ENCODE data around the gene MCC. TPM values are rescaled to one million over a fixed set of nuclear protein-coding genes. Genes with fewer than 3 reads are reported as not detected.

MCC gene
- total and polyA plus RNA-seq, 2 experiments from 2014 or later: 3.4 to 8.8 TPM

GRCh38 chr5:113071401-113071800, 416.9 kb downstream of the MCC start:
- Histone ChIP-seq H3K9ac (no peak overlapping the region), H3K4me3 (no peak overlapping the region), H3K4me1 (ENCODE audit: insufficient read depth) (no peaks in the 10 kb centered on the region), H3K9me3 (ENCODE audit: low read depth) (no peaks in the 10 kb centered on the region), H3K9me2 (ENCODE audit: insufficient read depth) (no peaks in the 10 kb centered on the region), H2AFZ (no peak overlapping the region), H3K36me3 (ENCODE audit: low read depth) (no peaks in the 10 kb centered on the region), H4K20me1 (ENCODE audit: insufficient read depth) (no peaks in the 10 kb centered on the region), H3K79me2 (ENCODE audit: insufficient read depth) (no peaks in the 10 kb centered on the region), H3K4me2 (ENCODE audit: unreplicated experiment) (no peak overlapping the region), H3F3A (ENCODE audit: insufficient read depth) (no peaks in the 10 kb centered on the region), H3K27me3 (replicated peaks; ENCODE audit: insufficient read depth) (no peaks in the 10 kb centered on the region), H3K27ac (no peak overlapping the region)
- WGBS, 2 experiments (ENCODE audit: low coverage in 1 of 2, low lambda C conversion rate in 2 of 2, missing lambda C conversion rate in 2 of 2): 83 to 92% methylated on average over 3 of the region's 3 CpGs
- in situ Hi-C loops (cut with MboI): no loop called here
- TF ChIP-seq EZH2 (IDR thresholded peaks at IDR 0.05; ENCODE audit: insufficient read depth, poor library complexity, severe bottlenecking) (no peak), EZH2phosphoT487 (IDR thresholded peaks at IDR 0.05; ENCODE audit: insufficient read depth, low read depth) (no peak)
- DNase-seq: no peak

- Histone ChIP-seq H3K4me2 (ENCODE audit: unreplicated experiment) (no peak overlapping the region), H2AFZ (no peak overlapping the region), H3K9ac (no peak overlapping the region), H4K20me1 (ENCODE audit: insufficient read depth) (no peaks in the 10 kb centered on the region), H3K27me3 (replicated peaks; ENCODE audit: insufficient read depth) (no peaks in the 10 kb centered on the region), H3K36me3 (ENCODE audit: low read depth) (no peaks in the 10 kb centered on the region), H3K79me2 (ENCODE audit: insufficient read depth) (no peaks in the 10 kb centered on the region), H3K4me3 (no peak overlapping the region), H3K9me2 (ENCODE audit: insufficient read depth) (no peaks in the 10 kb centered on the region), H3K9me3 (ENCODE audit: low read depth) (no peaks in the 10 kb centered on the region), H3K4me1 (ENCODE audit: insufficient read depth) (no peaks in the 10 kb centered on the region), H3F3A (ENCODE audit: insufficient read depth) (no peaks in the 10 kb centered on the region), H3K27ac (no peak overlapping the region)
- in situ Hi-C loops (cut with MboI): no loop called here
- DNase-seq: no peak
- 89 to 96% methylated on average over 5 of the region's 5 CpGs for WGBS, 2 experiments (ENCODE audit: low coverage in 1 of 2, low lambda C conversion rate in 2 of 2, missing lambda C conversion rate in 2 of 2)
- TF ChIP-seq EZH2phosphoT487 (IDR thresholded peaks at IDR 0.05; ENCODE audit: insufficient read depth, low read depth): no peak
- TF ChIP-seq EZH2 (IDR thresholded peaks at IDR 0.05; ENCODE audit: insufficient read depth, poor library complexity, severe bottlenecking): no peak
Measured at GRCh38 chr5:113070901-113071300, 417.4 kb downstream of the MCC start.

- Histone ChIP-seq H3K4me3 (no peak overlapping the region), H2AFZ (no peak overlapping the region), H3K27me3 (replicated peaks; ENCODE audit: insufficient read depth) (no peaks in the 10 kb centered on the region), H3K4me1 (ENCODE audit: insufficient read depth) (no peaks in the 10 kb centered on the region), H4K20me1 (ENCODE audit: insufficient read depth) (no peaks in the 10 kb centered on the region), H3K9ac (no peak overlapping the region), H3K79me2 (ENCODE audit: insufficient read depth) (no peaks in the 10 kb centered on the region), H3K4me2 (ENCODE audit: unreplicated experiment) (no peak overlapping the region), H3K27ac (no peak overlapping the region), H3K9me2 (ENCODE audit: insufficient read depth) (no peaks in the 10 kb centered on the region), H3F3A (ENCODE audit: insufficient read depth) (no peaks in the 10 kb centered on the region), H3K36me3 (ENCODE audit: low read depth) (no peaks in the 10 kb centered on the region), H3K9me3 (ENCODE audit: low read depth) (no peaks in the 10 kb centered on the region)
- 50 to 59% methylated on average over 2 of the region's 2 CpGs for WGBS, 2 experiments (ENCODE audit: low coverage in 1 of 2, low lambda C conversion rate in 2 of 2, missing lambda C conversion rate in 2 of 2)
- in situ Hi-C loops (cut with MboI): no loop called here
- no peak for DNase-seq
- TF ChIP-seq EZH2 (IDR thresholded peaks at IDR 0.05; ENCODE audit: insufficient read depth, poor library complexity, severe bottlenecking): no peak
- no peak for TF ChIP-seq EZH2phosphoT487 (IDR thresholded peaks at IDR 0.05; ENCODE audit: insufficient read depth, low read depth)
Measured at GRCh38 chr5:113068559-113068958, 419.7 kb downstream of the MCC start.

GRCh38 chr5:113067635-113068344, 420.5 kb downstream of the MCC start:
- no peak overlapping the region for H3K4me3 ChIP-seq
- no peaks in the 10 kb centered on the region for H3K9me2 ChIP-seq (ENCODE audit: insufficient read depth)
- 84 to 87% methylated on average over 19 of the region's 19 CpGs for WGBS, 2 experiments (ENCODE audit: low coverage in 1 of 2, low lambda C conversion rate in 2 of 2, missing lambda C conversion rate in 2 of 2)
- no peak for DNase-seq
- TF ChIP-seq EZH2phosphoT487 (IDR thresholded peaks at IDR 0.05; ENCODE audit: insufficient read depth, low read depth): no peak
- no peak for TF ChIP-seq EZH2 (IDR thresholded peaks at IDR 0.05; ENCODE audit: insufficient read depth, poor library complexity, severe bottlenecking)
- H3K27ac ChIP-seq: no peak overlapping the region
- H3F3A ChIP-seq (ENCODE audit: insufficient read depth): peaks cover 4% of the 10 kb centered on the region; the same call in 1 of the 2 replicates
- H4K20me1 ChIP-seq (ENCODE audit: insufficient read depth): no peaks in the 10 kb centered on the region
- in situ Hi-C loops (cut with MboI): no loop called here
- H2AFZ ChIP-seq: no peak overlapping the region
- no peaks in the 10 kb centered on the region for H3K27me3 ChIP-seq (replicated peaks; ENCODE audit: insufficient read depth)
- no peaks in the 10 kb centered on the region for H3K9me3 ChIP-seq (ENCODE audit: low read depth)
- no peak overlapping the region for H3K4me2 ChIP-seq (ENCODE audit: unreplicated experiment)
- H3K9ac ChIP-seq: no peak overlapping the region
- no peaks in the 10 kb centered on the region for H3K36me3 ChIP-seq (ENCODE audit: low read depth)
- peaks cover 5% of the 10 kb centered on the region for H3K4me1 ChIP-seq (ENCODE audit: insufficient read depth)
- H3K79me2 ChIP-seq (ENCODE audit: insufficient read depth): no peaks in the 10 kb centered on the region
